Colonic mucosa (tissue), 4 donors: ENCODE measurements around the gene THAP8. TPM values are rescaled to one million over a fixed set of nuclear protein-coding genes. Genes with fewer than 3 reads are reported as not detected.

ENCODE experiments used
- DNase-seq: peaks from one replicate; pipeline ENCODE4 v3.0.0-alpha.2; 2020
- H3K27ac ChIP-seq: fragments of 200-600 bp; one replicate; pipeline ENCODE4 v1.8.0; 2021
- H3K27me3 ChIP-seq: fragments of 200-600 bp; one replicate; pipeline ENCODE4 v1.8.0; 2021
- H3K36me3 ChIP-seq: fragments of 200-600 bp; one replicate; pipeline ENCODE4 v1.8.0; 2021
- H3K4me1 ChIP-seq: fragments of 200-600 bp; one replicate; pipeline ENCODE4 v1.8.0; 2021; ENCODE audit warnings: mild to moderate bottlenecking
- H3K4me3 ChIP-seq: fragments of 200-600 bp; one replicate; pipeline ENCODE4 v1.8.0; 2021
- H3K9ac ChIP-seq, 2 donors: one replicate each; pipeline ENCODE4 v1.7.0; 2013; ENCODE audit warnings: control low read depth in 2 of 2, low read depth in 2 of 2, low read length in 2 of 2
- H3K9me3 ChIP-seq: fragments of 200-600 bp; one replicate; pipeline ENCODE4 v1.8.0; 2021
- intact Hi-C: fragments of 100-400 bp; cut with DNase I; formaldehyde crosslinking; loops from one replicate; pipeline ENCODE4 v1.14.1; 2022
- total RNA-seq, 2 donors: library from RNA; stranded (reverse); fragmentation: NEBNext Ultra II Directional in 1 of 2; extraction: Animal tissue kit (Norgen Biotek cat#: 25700) in 1 of 2; gene quantifications; one replicate each; pipeline ENCODE4 v1.2.1, GENCODE V29; 2021
- TF ChIP-seq, protein P1 (sequence below): fragments of 200-600 bp; IDR thresholded peaks from one replicate; pipeline ENCODE4 v1.8.0; 2022; ENCODE audit warnings: antibody characterized with exemption, mild to moderate bottlenecking
- donor health status: healthy.
- donor health status: DM: no; HTN: no; CAD: no.
- donor health status: DM: no; HTN: no; CAD: no.

Gene THAP8
- total RNA-seq, 2 donors from 2014 or later = 3.3 to 4.6 TPM

DNA sequence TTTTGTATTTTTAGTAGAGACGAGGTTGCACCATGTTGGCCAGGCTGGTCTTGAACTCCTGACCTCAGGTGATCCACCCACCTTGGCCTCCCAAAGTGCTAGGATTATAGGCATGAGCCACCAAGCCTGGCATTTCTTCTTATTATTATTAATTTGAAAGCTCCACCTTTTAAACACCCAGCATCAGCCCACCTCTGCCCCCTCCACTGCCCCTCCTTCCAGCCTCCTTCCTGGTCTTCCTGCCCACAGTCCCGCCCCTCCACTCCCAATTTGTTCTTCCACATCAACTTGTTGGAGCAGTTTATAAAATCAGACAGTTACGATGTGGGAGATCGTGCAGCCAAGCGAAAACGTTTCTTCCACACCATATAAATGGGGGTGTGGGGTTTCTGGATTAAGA is 13.6 kb downstream of the THAP8 start:
- Histone ChIP-seq H3K4me3 (no peak overlapping the region), H3K4me1 (no peaks in the 10 kb centered on the region), H3K27me3 (no peaks in the 10 kb centered on the region), H3K36me3 (no peaks in the 10 kb centered on the region), H3K9me3 (no peaks in the 10 kb centered on the region), H3K27ac (no peak overlapping the region), H3K9ac (no peak overlapping the region)
- TF ChIP-seq, protein P1, sequence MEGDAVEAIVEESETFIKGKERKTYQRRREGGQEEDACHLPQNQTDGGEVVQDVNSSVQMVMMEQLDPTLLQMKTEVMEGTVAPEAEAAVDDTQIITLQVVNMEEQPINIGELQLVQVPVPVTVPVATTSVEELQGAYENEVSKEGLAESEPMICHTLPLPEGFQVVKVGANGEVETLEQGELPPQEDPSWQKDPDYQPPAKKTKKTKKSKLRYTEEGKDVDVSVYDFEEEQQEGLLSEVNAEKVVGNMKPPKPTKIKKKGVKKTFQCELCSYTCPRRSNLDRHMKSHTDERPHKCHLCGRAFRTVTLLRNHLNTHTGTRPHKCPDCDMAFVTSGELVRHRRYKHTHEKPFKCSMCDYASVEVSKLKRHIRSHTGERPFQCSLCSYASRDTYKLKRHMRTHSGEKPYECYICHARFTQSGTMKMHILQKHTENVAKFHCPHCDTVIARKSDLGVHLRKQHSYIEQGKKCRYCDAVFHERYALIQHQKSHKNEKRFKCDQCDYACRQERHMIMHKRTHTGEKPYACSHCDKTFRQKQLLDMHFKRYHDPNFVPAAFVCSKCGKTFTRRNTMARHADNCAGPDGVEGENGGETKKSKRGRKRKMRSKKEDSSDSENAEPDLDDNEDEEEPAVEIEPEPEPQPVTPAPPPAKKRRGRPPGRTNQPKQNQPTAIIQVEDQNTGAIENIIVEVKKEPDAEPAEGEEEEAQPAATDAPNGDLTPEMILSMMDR = no peak
- intact Hi-C loops = no loop called here
- DNase-seq = no peak

DNA sequence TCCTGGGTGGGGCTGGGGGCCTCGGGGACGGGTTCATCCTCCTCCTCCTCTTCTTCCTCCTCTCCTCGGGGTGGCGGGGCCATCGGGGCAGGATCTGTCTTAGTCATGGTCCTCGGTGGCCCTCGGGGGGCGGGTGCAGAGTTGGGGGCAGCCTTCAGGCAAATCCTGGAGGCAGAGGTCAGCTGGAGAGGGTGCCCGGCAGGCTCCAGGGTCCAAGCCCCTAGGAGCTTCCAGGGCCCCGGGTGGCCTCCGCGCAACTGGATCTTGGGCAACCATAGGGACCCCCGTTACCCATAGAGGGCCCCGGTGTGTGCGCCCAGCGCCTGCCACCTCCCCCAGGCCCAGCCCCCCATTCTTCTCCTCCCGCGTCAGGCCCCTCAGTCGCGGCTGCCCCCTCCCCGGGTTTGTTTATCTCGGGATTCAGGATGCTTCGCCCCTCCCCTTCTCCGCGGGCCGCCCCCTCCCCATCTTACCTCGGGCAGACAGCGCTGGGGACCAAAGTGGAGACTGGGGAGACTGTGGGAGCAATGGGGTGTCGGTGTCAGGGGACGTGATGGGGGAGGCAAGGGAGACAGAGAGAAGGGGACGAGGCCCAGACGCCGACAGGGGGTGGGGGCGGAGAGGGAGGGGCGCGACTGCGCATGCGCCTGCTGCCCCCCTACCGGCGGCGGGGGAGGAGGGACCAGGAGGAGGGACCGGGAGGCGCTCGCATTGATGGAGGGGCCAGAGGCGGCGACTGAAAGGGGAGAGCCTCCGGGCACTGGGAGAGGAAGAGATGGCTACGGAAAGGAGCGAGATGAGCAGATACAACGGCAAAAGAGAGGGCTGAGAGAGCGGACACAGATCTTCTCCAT is 21.6 kb downstream of the THAP8 start, which contains the start of gene CLIP3:
CLIP3 (minus strand) TSS at position 623 of the 854 bp plus-strand sequence; CDS start at position 107, 516 bp downstream.
- no peaks in the 10 kb centered on the region for H3K9me3 ChIP-seq
- intact Hi-C loops = no loop called here
- H3K27ac ChIP-seq = no peak within 1 kb of the TSS
- H3K9ac ChIP-seq = peak within 1 kb of the TSS in 1 of 2 donors; percentile 47
- H3K27me3 ChIP-seq = no peaks in the 10 kb centered on the region
- DNase-seq = peak; percentile 32
- TF ChIP-seq, protein P1 = no peak
- no peaks in the 10 kb centered on the region for H3K4me1 ChIP-seq
- no peaks in the 10 kb centered on the region for H3K36me3 ChIP-seq
- H3K4me3 ChIP-seq = peak within 1 kb of the TSS; percentile 23

- Histone ChIP-seq H3K9ac (no peak overlapping the region), H3K36me3 (no peaks in the 10 kb centered on the region), H3K27me3 (no peaks in the 10 kb centered on the region), H3K9me3 (no peaks in the 10 kb centered on the region), H3K27ac (no peak overlapping the region), H3K4me3 (no peak overlapping the region), H3K4me1 (no peaks in the 10 kb centered on the region)
- DNase-seq = no peak
- intact Hi-C loops = no loop called here
- TF ChIP-seq, protein P1 = no peak
These were observed 22.8 kb downstream of the THAP8 start for GRCh38 chr19:36031308-36031707.

GRCh38 chr19:36030264-36031148 is 23.6 kb downstream of the THAP8 start:
- Histone ChIP-seq H3K4me1 (no peaks in the 10 kb centered on the region), H3K36me3 (no peaks in the 10 kb centered on the region), H3K9me3 (no peaks in the 10 kb centered on the region), H3K9ac (no peak overlapping the region), H3K27ac (no peak overlapping the region), H3K4me3 (no peak overlapping the region), H3K27me3 (no peaks in the 10 kb centered on the region)
- no peak for DNase-seq
- TF ChIP-seq, protein P1 = no peak
- intact Hi-C loops = no loop called here

GRCh38 chr19:36028313-36029041 is 25.6 kb downstream of the THAP8 start:
- intact Hi-C loops = no loop called here
- H3K36me3 ChIP-seq = no peaks in the 10 kb centered on the region

More at GRCh38 chr19:36028313-36029041, 25.6 kb downstream of the THAP8 start:
- Histone ChIP-seq H3K4me1 (no peaks in the 10 kb centered on the region), H3K27me3 (no peaks in the 10 kb centered on the region), H3K4me3 (no peak overlapping the region), H3K9ac (no peak overlapping the region), H3K27ac (no peak overlapping the region), H3K9me3 (no peaks in the 10 kb centered on the region)
- TF ChIP-seq, protein P1 = no peak
- no peak for DNase-seq
